HepG2 (cell line): ENCODE results near the gene TPR. TPM values are rescaled to one million over a fixed set of nuclear protein-coding genes. Genes with fewer than 3 reads are reported as not detected.

ENCODE experiments used
- CHD4 ChIP-seq: fragments of 200-600 bp; sonication (generic); IDR thresholded peaks from 2 replicates; pipeline ENCODE4 v1.7.0; 2017; ENCODE audit warnings: mild to moderate bottlenecking, low read length, borderline replicate concordance
- EED ChIP-seq: sonication (generic); formaldehyde crosslinking; IDR thresholded peaks from 2 replicates; pipeline ENCODE4 v1.5.0; 2020; ENCODE audit warnings: mild to moderate bottlenecking, missing genetic modification reagents
- ERF ChIP-seq: IDR thresholded peaks from 2 replicates; pipeline ENCODE4 v1.6.1; 2018; ENCODE audit warnings: missing biosample characterization, missing genetic modification reagents
- GLI4 ChIP-seq: sonication (generic); formaldehyde crosslinking; IDR thresholded peaks from 2 replicates; pipeline ENCODE4 v1.5.1; 2020; ENCODE audit warnings: missing genetic modification reagents, mild to moderate bottlenecking, moderate library complexity, borderline replicate concordance
- HNRNPUL1 ChIP-seq: fragments of 200-400 bp; formaldehyde crosslinking; IDR thresholded peaks from 2 replicates; pipeline ENCODE4 v1.6.1; 2017; ENCODE audit warnings: low read depth, mild to moderate bottlenecking, low read length, moderate library complexity
- IRF2 ChIP-seq: IDR thresholded peaks from 2 replicates; pipeline ENCODE4 v1.6.1; 2018; ENCODE audit warnings: missing genetic modification reagents, missing compliant biosample characterization
- NFE2 ChIP-seq: sonication (generic); formaldehyde crosslinking; IDR thresholded peaks from 2 replicates; pipeline ENCODE4 v1.4.0; 2020; ENCODE audit warnings: missing genetic modification reagents
- RELA ChIP-seq: sonication (generic); formaldehyde crosslinking; IDR thresholded peaks from 2 replicates; pipeline ENCODE4 v1.4.0; 2020; ENCODE audit warnings: missing genetic modification reagents
- SMAD1 ChIP-seq: sonication (generic); formaldehyde crosslinking; IDR thresholded peaks from 2 replicates; pipeline ENCODE4 v1.4.0; 2020; ENCODE audit warnings: missing genetic modification reagents, low read depth, mild to moderate bottlenecking, borderline replicate concordance
- SMAD9 ChIP-seq: sonication (generic); formaldehyde crosslinking; IDR thresholded peaks from 2 replicates; pipeline ENCODE4 v1.5.1; 2020; ENCODE audit warnings: mild to moderate bottlenecking, missing genetic modification reagents
- SP140L ChIP-seq: sonication (generic); formaldehyde crosslinking; IDR thresholded peaks from 2 replicates; pipeline ENCODE4 v1.4.0; 2020; ENCODE audit warnings: missing genetic modification reagents, borderline replicate concordance
- SYNCRIP ChIP-seq: fragments of 200-400 bp; formaldehyde crosslinking; IDR thresholded peaks from 2 replicates; pipeline ENCODE4 v1.6.1; 2018; ENCODE audit warnings: mild to moderate bottlenecking, low read depth, low read length; ENCODE audit not compliant: insufficient read depth
- THAP8 ChIP-seq: sonication (generic); formaldehyde crosslinking; IDR thresholded peaks from 2 replicates; pipeline ENCODE4 v1.5.1; 2020; ENCODE audit warnings: missing genetic modification reagents, mild to moderate bottlenecking, borderline replicate concordance
- TMF1 ChIP-seq: sonication (generic); formaldehyde crosslinking; IDR thresholded peaks from 2 replicates; pipeline ENCODE4 v1.8.1; 2022; ENCODE audit warnings: low read depth, missing genetic modification reagents
- ZBTB42 ChIP-seq: sonication (generic); formaldehyde crosslinking; IDR thresholded peaks from 2 replicates; pipeline ENCODE4 v1.5.0; 2020; ENCODE audit warnings: mild to moderate bottlenecking, missing genetic modification reagents
- ZGPAT ChIP-seq: IDR thresholded peaks from 2 replicates; pipeline ENCODE4 v1.6.1; 2016; ENCODE audit warnings: mild to moderate bottlenecking
- ZNF549 ChIP-seq: sonication (generic); formaldehyde crosslinking; IDR thresholded peaks from 2 replicates; pipeline ENCODE4 v1.5.0; 2020; ENCODE audit warnings: missing genetic modification reagents
- ZNF577 ChIP-seq: sonication (generic); formaldehyde crosslinking; IDR thresholded peaks from 2 replicates; pipeline ENCODE4 v1.4.0; 2020; ENCODE audit warnings: mild to moderate bottlenecking, low read depth, missing genetic modification reagents, borderline replicate concordance
- ZNF639 ChIP-seq: conservative IDR thresholded peaks from 2 replicates; pipeline ENCODE4 v1.6.1; 2018; ENCODE audit warnings: missing genetic modification reagents
- ZNF777 ChIP-seq: sonication (generic); formaldehyde crosslinking; IDR thresholded peaks from 2 replicates; pipeline ENCODE4 v1.4.0; 2020; ENCODE audit warnings: missing genetic modification reagents
- polyA plus RNA-seq, 8 experiments: library from polyadenylated mRNA; depleted of rRNA in 3 of 8; stranded (reverse) in 7 of 8; unstranded in 1 of 8; fragments of >200 nt; fragmentation: Illumina TruSeq in 4 of 8; extraction: Trizol in 4 of 8; gene quantifications; 2 replicates each; pipeline versions ENCODE4 v1.2.1 to v1.2.3, GENCODE V29; 2011 to 2016; ENCODE audit warnings: low read depth in 4 of 8, missing spikeins in 1 of 8, mixed read lengths in 1 of 8; ENCODE audit not compliant: insufficient read depth in 1 of 8
- total RNA-seq, 5 experiments: library from RNA; depleted of rRNA; stranded (reverse); fragments of >200 nt; fragmentation: Illumina TruSeq; extraction: Trizol; gene quantifications; 2 replicates each; pipeline ENCODE4 v1.2.3, GENCODE V29; 2016; ENCODE audit warnings: low read depth in 1 of 5
- TF ChIP-seq, protein P1 (sequence below): sonication (generic); formaldehyde crosslinking; conservative IDR thresholded peaks from 2 replicates; pipeline ENCODE4 v1.4.0; 2020; ENCODE audit warnings: missing genetic modification reagents
- TF ChIP-seq, protein P2 (sequence below), 2 experiments: fragments of 450-650 bp in 1 of 2; sonication (generic) in 1 of 2; formaldehyde crosslinking; IDR thresholded peaks; 2 replicates each; pipeline versions ENCODE4 v1.5.0 to v1.8.0; 2020 to 2022; ENCODE audit warnings: mild to moderate bottlenecking in 1 of 2, missing genetic modification reagents in 1 of 2
- TF ChIP-seq, protein P3 (sequence below): sonication (generic); formaldehyde crosslinking; IDR thresholded peaks from 2 replicates; pipeline ENCODE4 v1.5.0; 2020; ENCODE audit warnings: missing genetic modification reagents

The TPR gene
- total and polyA plus RNA-seq, 2 of the 13 experiments (the other 11 are each of a cell fraction or from before 2014, with no cell fraction given): 78.9 to 81.7 TPM

- peak; percentile 29; the same call in 1 of the 2 replicates for TF ChIP-seq IRF2 (CRISPR knock-in tag)
- TF ChIP-seq HNRNPUL1: no peak
- TF ChIP-seq NFE2 (CRISPR knock-in tag): no peak
- TF ChIP-seq, protein P1, sequence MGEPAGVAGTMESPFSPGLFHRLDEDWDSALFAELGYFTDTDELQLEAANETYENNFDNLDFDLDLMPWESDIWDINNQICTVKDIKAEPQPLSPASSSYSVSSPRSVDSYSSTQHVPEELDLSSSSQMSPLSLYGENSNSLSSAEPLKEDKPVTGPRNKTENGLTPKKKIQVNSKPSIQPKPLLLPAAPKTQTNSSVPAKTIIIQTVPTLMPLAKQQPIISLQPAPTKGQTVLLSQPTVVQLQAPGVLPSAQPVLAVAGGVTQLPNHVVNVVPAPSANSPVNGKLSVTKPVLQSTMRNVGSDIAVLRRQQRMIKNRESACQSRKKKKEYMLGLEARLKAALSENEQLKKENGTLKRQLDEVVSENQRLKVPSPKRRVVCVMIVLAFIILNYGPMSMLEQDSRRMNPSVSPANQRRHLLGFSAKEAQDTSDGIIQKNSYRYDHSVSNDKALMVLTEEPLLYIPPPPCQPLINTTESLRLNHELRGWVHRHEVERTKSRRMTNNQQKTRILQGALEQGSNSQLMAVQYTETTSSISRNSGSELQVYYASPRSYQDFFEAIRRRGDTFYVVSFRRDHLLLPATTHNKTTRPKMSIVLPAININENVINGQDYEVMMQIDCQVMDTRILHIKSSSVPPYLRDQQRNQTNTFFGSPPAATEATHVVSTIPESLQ: no peak
- no peak for TF ChIP-seq ZNF777 (CRISPR knock-in tag)
- TF ChIP-seq ZNF577 (CRISPR knock-in tag): no peak
- no peak for TF ChIP-seq GLI4 (CRISPR knock-in tag)
- no peak for TF ChIP-seq SMAD1 (CRISPR knock-in tag)
- no peak for TF ChIP-seq CHD4
- TF ChIP-seq SP140L (CRISPR knock-in tag): no peak
- no peak for TF ChIP-seq ZBTB42
- TF ChIP-seq RELA: no peak
- TF ChIP-seq, protein P2, sequence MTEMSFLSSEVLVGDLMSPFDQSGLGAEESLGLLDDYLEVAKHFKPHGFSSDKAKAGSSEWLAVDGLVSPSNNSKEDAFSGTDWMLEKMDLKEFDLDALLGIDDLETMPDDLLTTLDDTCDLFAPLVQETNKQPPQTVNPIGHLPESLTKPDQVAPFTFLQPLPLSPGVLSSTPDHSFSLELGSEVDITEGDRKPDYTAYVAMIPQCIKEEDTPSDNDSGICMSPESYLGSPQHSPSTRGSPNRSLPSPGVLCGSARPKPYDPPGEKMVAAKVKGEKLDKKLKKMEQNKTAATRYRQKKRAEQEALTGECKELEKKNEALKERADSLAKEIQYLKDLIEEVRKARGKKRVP (CRISPR knock-in tag; IDR thresholded peaks at IDR 0.05): no peak
- no peak for TF ChIP-seq TMF1 (CRISPR knock-in tag)
- peak; percentile 97 for TF ChIP-seq ZNF639 (CRISPR knock-in tag)
- TF ChIP-seq THAP8 (CRISPR knock-in tag): no peak
- TF ChIP-seq, protein P3, sequence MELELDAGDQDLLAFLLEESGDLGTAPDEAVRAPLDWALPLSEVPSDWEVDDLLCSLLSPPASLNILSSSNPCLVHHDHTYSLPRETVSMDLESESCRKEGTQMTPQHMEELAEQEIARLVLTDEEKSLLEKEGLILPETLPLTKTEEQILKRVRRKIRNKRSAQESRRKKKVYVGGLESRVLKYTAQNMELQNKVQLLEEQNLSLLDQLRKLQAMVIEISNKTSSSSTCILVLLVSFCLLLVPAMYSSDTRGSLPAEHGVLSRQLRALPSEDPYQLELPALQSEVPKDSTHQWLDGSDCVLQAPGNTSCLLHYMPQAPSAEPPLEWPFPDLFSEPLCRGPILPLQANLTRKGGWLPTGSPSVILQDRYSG (CRISPR knock-in tag): no peak
- peak; percentile 72 for TF ChIP-seq ZGPAT (CRISPR knock-in tag)
- no peak for TF ChIP-seq SYNCRIP
- no peak for TF ChIP-seq EED
- TF ChIP-seq ERF (CRISPR knock-in tag): no peak
- TF ChIP-seq ZNF549 (CRISPR knock-in tag): no peak
- TF ChIP-seq SMAD9 (CRISPR knock-in tag): no peak
Observed at GRCh38 chr1:186375152-186375928, at the start of gene TPR, which contains the start of gene ODR4 (continued).
